MM.1S (cell line): ENCODE results near the gene CAMK2G.

Experiments
- DNase-seq: peaks from one replicate; pipeline ENCODE4 v3.0.0-alpha.2; 2015
- H2AFZ ChIP-seq: fragments of 300-600 bp; sonication (generic); 2 replicates; pipeline ENCODE4 v1.6.0; 2016; ENCODE audit warnings: antibody characterized with exemption, low read length
- H3F3A ChIP-seq: fragments of 300-600 bp; sonication (generic); 2 replicates; pipeline ENCODE4 v1.6.1; 2016; ENCODE audit warnings: mild to moderate bottlenecking, antibody characterized with exemption, low read length, moderate library complexity, mixed read lengths; ENCODE audit not compliant: insufficient read depth
- H3K27ac ChIP-seq: fragments of 300-600 bp; sonication (generic); 2 replicates; pipeline ENCODE4 v1.5.1; 2016; ENCODE audit warnings: mild to moderate bottlenecking, low read length
- H3K27me3 ChIP-seq: fragments of 300-600 bp; sonication (generic); replicated peaks from 2 replicates; pipeline ENCODE4 v1.6.0; 2016; ENCODE audit warnings: low read length; ENCODE audit not compliant: insufficient read depth
- H3K36me3 ChIP-seq: fragments of 300-600 bp; sonication (generic); replicated peaks from 2 replicates; pipeline ENCODE4 v1.6.1; 2016; ENCODE audit warnings: mild to moderate bottlenecking, low read length, mixed read lengths; ENCODE audit not compliant: insufficient read depth
- H3K4me1 ChIP-seq: fragments of 300-600 bp; sonication (generic); 2 replicates; pipeline ENCODE4 v1.6.1; 2016; ENCODE audit warnings: low read length, mixed read lengths
- H3K4me2 ChIP-seq: fragments of 300-600 bp; sonication (generic); 2 replicates; pipeline ENCODE4 v1.6.0; 2016; ENCODE audit warnings: low read depth, low read length
- H3K4me3 ChIP-seq: fragments of 300-600 bp; sonication (generic); 2 replicates; pipeline ENCODE4 v1.5.1; 2016; ENCODE audit warnings: low read length, mixed read lengths
- H3K79me2 ChIP-seq: fragments of 300-600 bp; sonication (generic); 2 replicates; pipeline ENCODE4 v1.6.1; 2016; ENCODE audit warnings: mixed run types, low read length, mixed read lengths
- H3K9ac ChIP-seq: fragments of 300-600 bp; sonication (generic); 2 replicates; pipeline ENCODE4 v1.6.1; 2016; ENCODE audit warnings: low read length, mixed read lengths
- H3K9me2 ChIP-seq: fragments of 300-600 bp; sonication (generic); replicated peaks from 2 replicates; pipeline ENCODE4 v1.6.1; 2016; ENCODE audit warnings: mild to moderate bottlenecking, low read length, mixed read lengths; ENCODE audit not compliant: insufficient read depth
- H3K9me3 ChIP-seq: fragments of 300-600 bp; sonication (generic); replicated peaks from 2 replicates; pipeline ENCODE4 v1.6.1; 2016; ENCODE audit warnings: mild to moderate bottlenecking, low read length, mixed read lengths; ENCODE audit not compliant: insufficient read depth
- H4K20me1 ChIP-seq: fragments of 300-600 bp; sonication (generic); 2 replicates; pipeline ENCODE4 v1.6.1; 2016; ENCODE audit warnings: mild to moderate bottlenecking, low read length, moderate library complexity, mixed read lengths; ENCODE audit not compliant: insufficient read depth
- CTCF ChIP-seq: fragments of 300-600 bp; sonication (generic); IDR thresholded peaks from 2 replicates; pipeline ENCODE4 v1.5.1; 2016; ENCODE audit warnings: antibody characterized with exemption, low read length, mixed read lengths
- EZH2 ChIP-seq: fragments of 300-600 bp; sonication (generic); optimal IDR thresholded peaks from 2 replicates; pipeline ENCODE3; 2017; ENCODE audit warnings: low read depth, mild to moderate bottlenecking, antibody characterized with exemption, low read length, mixed read lengths
- EZH2phosphoT487 ChIP-seq: fragments of 300-600 bp; sonication (generic); IDR thresholded peaks from 2 replicates; pipeline ENCODE4 v1.6.1; 2018; ENCODE audit warnings: antibody characterized with exemption, low read length

CAMK2G gene

GRCh38 chr10:73884017-73884416 is 9.7 kb upstream of the CAMK2G start:
- Histone ChIP-seq H2AFZ (no peak overlapping the region), H3K27me3 (no peaks in the 10 kb centered on the region), H3K79me2 (no peaks in the 10 kb centered on the region), H3K27ac (no peak overlapping the region), H3K9ac (no peak overlapping the region), H3K4me1 (0 out of 2 replicates have a peak, but pooled peaks cover 7% of the 10 kb centered on the region), H3K4me2 (no peak overlapping the region), H3K36me3 (no peaks in the 10 kb centered on the region), H4K20me1 (no peaks in the 10 kb centered on the region), H3K9me3 (no peaks in the 10 kb centered on the region), H3F3A (no peaks in the 10 kb centered on the region), H3K4me3 (no peak overlapping the region), H3K9me2 (no peaks in the 10 kb centered on the region)
- TF ChIP-seq CTCF (no peak), EZH2 (no peak), EZH2phosphoT487 (no peak)
- DNase-seq = no peak

GRCh38 chr10:73881221-73881919 is 7.0 kb upstream of the CAMK2G start:
- TF ChIP-seq EZH2 (no peak), CTCF (no peak), EZH2phosphoT487 (no peak)
- no peaks in the 10 kb centered on the region for H3F3A ChIP-seq
- no peak overlapping the region for H3K27ac ChIP-seq

GRCh38 chr10:73879296-73880173 is 5.2 kb upstream of the CAMK2G start:
- H2AFZ ChIP-seq = peak overlapping the region; percentile 73
- no peak overlapping the region for H3K4me3 ChIP-seq
- H3K4me2 ChIP-seq = peak overlapping the region; percentile 9; the same call in 1 of the 2 replicates
- no peaks in the 10 kb centered on the region for H3K36me3 ChIP-seq
- peaks cover 6% of the 10 kb centered on the region; the same call in 1 of the 2 replicates for H3F3A ChIP-seq
- H3K9me3 ChIP-seq = no peaks in the 10 kb centered on the region
- no peak overlapping the region for H3K27ac ChIP-seq
- H3K9me2 ChIP-seq = no peaks in the 10 kb centered on the region
- H4K20me1 ChIP-seq = no peaks in the 10 kb centered on the region
- no peak overlapping the region for H3K9ac ChIP-seq
- no peaks in the 10 kb centered on the region for H3K27me3 ChIP-seq
- no peaks in the 10 kb centered on the region for H3K79me2 ChIP-seq
- peak; percentile 86 for DNase-seq
- TF ChIP-seq EZH2 = no peak
- peak; percentile 98 for TF ChIP-seq CTCF
- peaks cover 8% of the 10 kb centered on the region; the same call in 1 of the 2 replicates for H3K4me1 ChIP-seq

More at GRCh38 chr10:73881221-73881919, 7.0 kb upstream of the CAMK2G start:
- DNase-seq = no peak
- Histone ChIP-seq H3K9me2 (no peaks in the 10 kb centered on the region), H3K27me3 (no peaks in the 10 kb centered on the region), H3K4me3 (no peak overlapping the region), H3K9ac (no peak overlapping the region), H3K36me3 (no peaks in the 10 kb centered on the region), H3K79me2 (no peaks in the 10 kb centered on the region), H3K9me3 (no peaks in the 10 kb centered on the region), H3K4me2 (no peak overlapping the region), H4K20me1 (no peaks in the 10 kb centered on the region), H2AFZ (no peak overlapping the region), H3K4me1 (0 out of 2 replicates have a peak, but pooled peaks cover 2% of the 10 kb centered on the region)
